Activated CD4-positive, alpha-beta T cell treated with anti-CD3 and anti-CD28 coated beads, Interleukin-10, Interleukin-2, amounts not matched to agents 100 ng/mL and 50 ng/mL, durations not matched to agents 16 hours and 8 hours (primary cell): ENCODE data around the gene DMBX1.

Experiments used
- DNase-seq: peaks from one replicate; pipeline ENCODE4 v3.0.0-alpha.2; 2020

The DMBX1 gene

GRCh38 chr1:46489638-46490405 is at the start of gene DMBX1:
TSS of gene DMBX1 (plus strand) at chr1:46489836. CDS start at chr1:46507011, 17,175 bp downstream.
- peak; percentile 61 for DNase-seq

GRCh38 chr1:46440478-46440877 is 49.2 kb upstream of the DMBX1 start:
- no peak for DNase-seq

- peak; percentile 76 for DNase-seq
Observed at GRCh38 chr1:46442317-46443161, 47.1 kb upstream of the DMBX1 start.

GRCh38 chr1:46444466-46444865 is 45.2 kb upstream of the DMBX1 start:
- DNase-seq, result no peak

- no peak for DNase-seq
Observed at GRCh38 chr1:46445773-46446256, 43.8 kb upstream of the DMBX1 start.

GRCh38 chr1:46446646-46447498 is 42.8 kb upstream of the DMBX1 start:
- peak; percentile 80 for DNase-seq

GRCh38 chr1:46447499-46448108 is 42.0 kb upstream of the DMBX1 start:
- DNase-seq, result no peak

GRCh38 chr1:46448109-46448911 is 41.3 kb upstream of the DMBX1 start:
- no peak for DNase-seq

- DNase-seq, result peak; percentile 10
Observed at GRCh38 chr1:46449223-46450159, 40.1 kb upstream of the DMBX1 start.

GRCh38 chr1:46450160-46450517 is 39.5 kb upstream of the DMBX1 start:
- no peak for DNase-seq

- DNase-seq, result no peak
Observed at GRCh38 chr1:46451948-46452930, 37.4 kb upstream of the DMBX1 start.

GRCh38 chr1:46452931-46453325 is 36.7 kb upstream of the DMBX1 start:
- DNase-seq, result no peak

- DNase-seq, result no peak
Observed at GRCh38 chr1:46453449-46453848, 36.2 kb upstream of the DMBX1 start.

GRCh38 chr1:46455951-46456350 is 33.7 kb upstream of the DMBX1 start:
- DNase-seq, result no peak

GRCh38 chr1:46456411-46456963 is 33.1 kb upstream of the DMBX1 start:
- no peak for DNase-seq

GRCh38 chr1:46457178-46457577 is 32.5 kb upstream of the DMBX1 start:
- no peak for DNase-seq

GRCh38 chr1:46458190-46458589 is 31.4 kb upstream of the DMBX1 start:
- no peak for DNase-seq

GRCh38 chr1:46458846-46459245 is 30.8 kb upstream of the DMBX1 start:
- DNase-seq, result no peak

- no peak for DNase-seq
Observed at GRCh38 chr1:46459315-46459714, 30.3 kb upstream of the DMBX1 start.
